GM19468 (cell line): Measurements from ENCODE around the gene NHERF2.
"Not testable (repeated sequence)": the region's sequence is repeated elsewhere in the genome, so short reads cannot be mapped to it uniquely, and the experiment has no call there.

Experiments used
- ATAC-seq: cut with Tn5 transposase; IDR thresholded peaks from one replicate; pipeline ENCODE4 v1.9.1; 2021; ENCODE audit warnings: mild to moderate bottlenecking, moderate library complexity, moderate number of reproducible peaks; ENCODE audit not compliant: unreplicated experiment; ENCODE audit errors: extremely low read depth

NHERF2 gene

GRCh38 chr16:2004795-2005517, 21.7 kb upstream of the NHERF2 start:
- no peak for ATAC-seq

- ATAC-seq = no peak
Measured at GRCh38 chr16:2005646-2006045, 21.1 kb upstream of the NHERF2 start.

DNA sequence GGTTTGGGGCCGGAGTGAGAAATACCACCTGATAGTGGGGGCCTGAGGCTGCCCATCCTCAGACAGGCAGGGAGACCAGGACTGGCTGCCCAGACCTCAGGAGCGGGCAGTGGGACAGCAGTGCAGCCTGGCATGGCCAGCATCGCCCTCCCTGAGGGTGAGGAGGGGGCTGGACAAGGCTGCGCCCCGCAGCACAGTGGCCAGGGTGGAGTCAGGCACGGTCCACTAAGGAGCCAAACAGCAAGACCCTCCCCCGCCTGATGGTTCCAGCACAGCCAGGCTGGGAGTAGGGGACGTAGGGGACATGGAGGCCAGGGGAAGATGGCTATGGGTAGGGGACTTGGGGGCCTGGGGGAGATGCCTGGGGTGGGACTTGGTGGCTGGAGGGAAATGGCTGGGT, 20.4 kb upstream of the NHERF2 start:
- no peak for ATAC-seq

DNA sequence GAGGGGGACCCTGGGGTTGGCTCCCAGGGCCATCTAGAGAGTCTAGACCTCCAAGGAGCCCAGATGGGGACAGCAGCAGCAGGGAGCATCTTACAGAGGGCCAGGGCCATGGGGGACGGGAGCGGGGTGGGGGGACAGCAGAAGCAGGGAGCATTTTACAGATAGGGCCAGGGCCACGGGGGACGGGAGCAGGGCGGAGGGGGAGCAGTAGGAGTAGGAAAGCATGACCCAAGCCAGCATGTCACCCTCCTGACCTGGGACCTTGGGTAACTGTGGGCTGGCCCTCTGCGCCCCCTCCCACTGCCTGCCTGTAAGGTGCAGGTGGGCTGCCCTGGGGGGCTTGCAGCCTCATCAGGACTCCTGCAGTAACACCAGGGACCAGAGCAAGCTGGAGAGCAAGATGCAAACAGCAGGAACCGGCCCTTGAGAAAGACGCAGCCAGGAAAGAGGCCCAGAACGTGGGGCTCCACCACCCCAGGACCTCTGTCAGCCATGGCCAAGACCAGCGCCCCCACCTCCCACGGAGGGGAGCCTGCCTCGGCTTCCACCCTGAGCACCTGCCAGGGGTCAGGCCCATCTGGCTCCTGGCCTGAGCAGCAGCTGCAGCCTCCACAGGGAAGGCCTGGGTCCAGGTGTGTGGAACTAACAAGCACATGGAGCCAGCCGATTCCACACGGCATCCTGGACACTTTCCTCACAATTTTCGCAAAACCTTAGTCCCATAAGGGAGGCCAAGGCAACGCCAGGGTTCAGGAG, 19.4 kb upstream of the NHERF2 start:
- ATAC-seq = no peak

DNA sequence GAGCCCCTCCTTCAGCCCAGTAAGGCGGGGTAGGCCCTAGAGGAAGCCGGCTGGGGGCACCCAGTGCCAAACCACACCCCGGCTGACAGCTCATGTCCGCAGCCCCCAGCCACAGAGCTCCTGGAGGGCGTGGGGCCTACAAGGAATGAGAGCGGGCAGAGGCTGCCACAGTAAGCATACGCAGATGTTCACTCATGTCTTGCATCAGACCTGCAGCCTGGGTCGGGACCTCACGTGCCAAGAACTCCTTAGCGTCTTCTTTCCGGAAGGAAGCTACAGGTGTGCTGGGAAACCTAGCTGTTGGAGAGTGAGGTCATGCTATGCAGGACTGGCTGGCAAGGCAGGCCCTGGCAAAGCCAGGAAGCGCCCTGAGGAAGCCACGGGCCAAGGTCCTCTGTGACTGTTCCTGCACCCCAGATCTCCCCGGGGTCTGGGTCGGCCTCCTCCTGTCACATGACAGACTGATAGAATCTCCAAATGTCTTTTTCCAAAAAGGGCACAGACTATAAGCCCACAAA, 18.6 kb upstream of the NHERF2 start:
- no peak for ATAC-seq

GRCh38 chr16:2008631-2009163, 18.0 kb upstream of the NHERF2 start:
- ATAC-seq = no peak

DNA sequence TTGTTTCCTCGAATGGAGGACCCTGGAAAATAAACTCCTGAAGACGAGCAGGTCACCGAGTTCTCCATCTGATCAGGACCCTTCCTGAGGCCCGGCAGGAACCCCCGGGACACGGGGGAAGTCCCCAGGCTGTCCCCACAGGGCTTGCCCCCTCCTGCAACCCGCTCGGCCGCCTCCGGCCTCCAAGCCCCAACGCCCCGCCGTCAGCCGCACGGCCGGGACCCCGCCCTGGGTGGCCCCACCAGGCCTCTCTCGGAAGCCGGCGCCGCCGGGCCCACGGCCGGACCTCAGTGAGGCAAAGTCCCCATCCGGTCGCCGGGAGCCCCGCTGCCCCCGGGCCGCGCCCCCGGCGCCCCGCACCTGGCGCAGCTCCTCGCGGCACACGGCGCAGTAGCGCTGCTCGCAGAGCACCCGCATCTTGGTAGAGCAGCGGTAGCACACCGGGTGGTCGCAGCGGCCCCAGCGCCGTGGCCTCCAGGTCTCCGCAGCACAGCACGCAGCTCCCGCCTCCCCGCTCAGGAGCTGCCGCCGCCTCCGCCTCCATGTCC, 17.5 kb upstream of the NHERF2 start:
- ATAC-seq = peak; percentile 6

DNA sequence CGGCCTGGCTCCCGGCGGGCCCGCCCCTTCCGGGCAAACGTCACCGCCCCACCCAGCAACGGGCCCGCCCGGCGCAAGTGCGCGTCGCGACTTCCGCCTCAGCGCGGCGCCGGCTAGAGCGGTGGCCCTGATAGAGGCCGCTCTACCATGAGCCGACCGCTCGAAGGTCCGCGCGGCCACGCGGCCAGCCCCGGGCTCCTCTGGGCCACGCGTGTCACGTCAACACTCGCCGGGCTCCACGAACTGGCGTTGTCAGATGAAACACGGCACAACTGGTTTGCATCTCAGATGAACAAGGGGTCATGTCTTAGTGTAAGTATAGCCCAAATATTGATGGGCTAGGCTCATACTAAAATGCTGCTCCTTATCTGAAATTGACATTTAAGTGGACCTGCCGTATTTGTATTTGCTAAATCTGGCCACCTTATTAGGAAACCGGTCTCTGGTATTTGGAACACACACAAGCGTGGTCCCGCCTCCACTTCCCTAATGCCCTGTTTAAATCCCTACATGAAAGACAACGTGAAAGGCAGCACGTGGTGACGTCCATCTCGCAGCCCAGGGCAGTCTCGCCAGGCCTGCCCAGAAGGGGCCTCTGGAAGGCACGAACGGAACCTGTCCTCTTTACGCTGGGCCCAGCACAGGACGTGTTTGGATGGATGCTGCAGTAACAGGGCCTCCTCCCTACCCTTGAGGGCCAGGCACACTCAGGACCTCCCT, 16.8 kb upstream of the NHERF2 start, which contains the start of gene ZNF598:
ZNF598 (minus strand) TSS at position 31 of the 720 bp plus-strand sequence.
- ATAC-seq = peak; percentile 59

- ATAC-seq = not testable (repeated sequence)
Measured at GRCh38 chr16:2011726-2012125, 15.0 kb upstream of the NHERF2 start.

DNA sequence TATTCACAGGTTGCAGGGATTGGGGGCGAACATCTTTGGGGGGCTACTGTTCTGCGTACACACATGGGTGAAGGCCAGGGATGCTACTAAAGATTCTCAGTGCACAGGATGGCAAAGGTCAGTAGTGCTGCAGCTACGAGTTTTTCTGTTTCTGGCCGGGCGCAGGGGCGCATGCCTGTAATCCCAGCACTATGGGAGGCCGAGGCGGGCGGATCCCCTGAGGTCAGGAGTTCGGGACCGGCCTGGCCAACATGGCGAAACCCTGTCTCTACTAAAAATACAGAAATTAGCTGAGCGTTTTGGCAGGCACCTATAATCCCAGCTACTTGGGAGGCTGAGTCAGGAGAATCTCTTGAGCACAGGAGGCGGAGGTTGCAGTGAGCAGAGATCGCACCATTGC, 13.2 kb upstream of the NHERF2 start:
- ATAC-seq = no peak

- ATAC-seq = no peak
Measured at GRCh38 chr16:2015117-2015946, 11.4 kb upstream of the NHERF2 start.

GRCh38 chr16:2015947-2016208, 10.8 kb upstream of the NHERF2 start:
- ATAC-seq = no peak

DNA sequence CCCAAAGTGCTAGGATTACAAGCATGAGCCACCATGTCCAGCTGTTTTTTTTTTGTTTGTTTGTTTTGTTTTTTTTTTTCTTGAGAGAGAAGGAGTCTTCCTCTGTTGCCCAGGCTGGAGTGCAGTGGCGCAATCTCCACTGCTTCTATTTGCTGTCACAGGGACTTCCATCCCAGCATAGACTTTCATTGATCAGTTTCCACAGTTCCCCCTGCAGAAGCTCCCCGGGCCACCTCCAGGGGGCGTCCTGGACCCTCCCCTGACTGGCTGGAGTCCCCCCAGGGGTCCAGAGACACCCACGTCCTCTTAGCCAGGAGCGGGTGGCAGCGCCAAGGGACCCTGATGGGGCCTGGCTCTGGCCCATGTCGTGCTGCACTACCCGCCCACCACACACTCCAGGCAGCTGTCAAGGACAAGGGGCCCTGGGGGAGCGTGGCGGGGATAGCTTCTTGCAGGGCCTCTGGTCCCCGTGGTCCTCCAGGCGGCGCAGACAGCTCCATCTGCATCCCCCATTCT, 10.2 kb upstream of the NHERF2 start:
- no peak for ATAC-seq

GRCh38 chr16:2019518-2019920, 7.2 kb upstream of the NHERF2 start, which contains the start of gene NPW:
TSS of gene NPW (plus strand) at chr16:2019785.
- no peak for ATAC-seq

- ATAC-seq = no peak
Measured at GRCh38 chr16:2019921-2020831, 6.5 kb upstream of the NHERF2 start.

DNA sequence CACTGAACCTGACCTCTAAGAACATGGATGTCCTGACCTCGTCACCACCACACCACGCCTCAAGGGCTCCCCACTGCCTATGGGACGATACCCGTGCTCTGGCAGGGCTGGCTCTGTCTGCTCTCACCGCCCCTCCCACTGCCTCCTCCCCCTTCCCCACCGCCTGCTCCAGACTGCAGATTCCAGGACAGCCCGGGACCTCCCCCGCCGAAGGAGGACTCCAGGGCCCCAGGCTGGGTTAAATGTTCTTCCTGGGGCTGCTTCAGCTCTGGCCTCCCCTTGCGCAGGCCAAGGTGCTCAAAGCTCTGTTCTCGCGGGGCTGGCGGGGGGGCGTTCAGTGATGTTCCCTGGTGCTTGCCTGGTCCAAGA, 4.0 kb upstream of the NHERF2 start:
- ATAC-seq = no peak

GRCh38 chr16:2023092-2024031, 3.3 kb upstream of the NHERF2 start:
- no peak for ATAC-seq
